Activated B cell treated with CpG ODN at 0.5 μM for 24 hours (primary cell): ENCODE data around the gene C14orf93. TPM values are rescaled to one million over a fixed set of nuclear protein-coding genes. Genes with fewer than 3 reads are reported as not detected.

Experiments
- ATAC-seq: fragments of 200-7000 bp; cut with Tn5 transposase; one replicate; pipeline ENCODE4 v1.10.0; 2021; ENCODE audit warnings: low read depth, mild to moderate bottlenecking, moderate library complexity
- CTCF ChIA-PET: fragments of 350-600 bp; sonication (Branson Sonifier 250); formaldehyde crosslinking; loops from one replicate; lab custom pipeline; 2021; ENCODE audit warnings: antibody characterized with exemption; lab: Charles Lee
- POLR2A ChIA-PET: fragments of 350-600 bp; sonication (Branson Sonifier 250); formaldehyde crosslinking; loops from one replicate; lab custom pipeline; 2021; ENCODE audit warnings: antibody characterized with exemption; lab: Charles Lee
- DNase-seq: peaks from one replicate; pipeline ENCODE4 v3.0.0; 2022
- H3K27ac Mint-ChIP-seq: one replicate; pipeline ENCODE4 v1.8.0; 2020; ENCODE audit warnings: mixed read lengths
- H3K27me3 Mint-ChIP-seq: one replicate; pipeline ENCODE4 v1.8.0; 2021; ENCODE audit warnings: mixed read lengths
- H3K36me3 Mint-ChIP-seq: one replicate; pipeline ENCODE4 v1.8.0; 2021; ENCODE audit warnings: low read depth, mixed read lengths
- H3K4me1 Mint-ChIP-seq: one replicate; pipeline ENCODE4 v1.8.0; 2021; ENCODE audit warnings: mixed read lengths
- H3K4me3 Mint-ChIP-seq: one replicate; pipeline ENCODE4 v1.8.0; 2020; ENCODE audit warnings: mild to moderate bottlenecking, mixed read lengths
- H3K9me3 Mint-ChIP-seq: one replicate; pipeline ENCODE4 v1.8.0; 2020; ENCODE audit warnings: mixed read lengths
- CTCF ChIP-seq: fragments of 200-600 bp; IDR thresholded peaks from one replicate; pipeline ENCODE4 v1.8.0; 2022; ENCODE audit warnings: antibody characterized with exemption, mild to moderate bottlenecking
- intact Hi-C: fragments of 100-400 bp; cut with micrococcal nuclease; formaldehyde crosslinking; loops from one replicate; pipeline ENCODE4 v1.15.1; 2024
- total RNA-seq: library from RNA; stranded (reverse); gene quantifications from 2 replicates; pipeline ENCODE4 v1.2.3, GENCODE V29; 2022

C14orf93 gene
- total RNA-seq, 1 donor from 2014 or later, result 13.5 TPM

GRCh38 chr14:23045419-23046357, 35.7 kb upstream of the C14orf93 start:
- DNase-seq, result no peak
- Mint-ChIP-seq H3K4me3 (no peak overlapping the region), H3K4me1 (no peaks in the 10 kb centered on the region), H3K27me3 (peaks cover 4% of the 10 kb centered on the region), H3K27ac (no peak overlapping the region), H3K36me3 (no peaks in the 10 kb centered on the region), H3K9me3 (no peaks in the 10 kb centered on the region)
- intact Hi-C loops, result no loop called here
- no peak for ATAC-seq
- POLR2A ChIA-PET, result no interaction called here
- CTCF ChIA-PET, result interaction anchor here (1.5 kb wide), 1 partner anchor 59 kb away, joined by 4 read pairs; no protein-coding TSS in a partner anchor
- no peak for TF ChIP-seq CTCF

- no peak overlapping the region for H3K27ac Mint-ChIP-seq
- H3K4me3 Mint-ChIP-seq, result no peak overlapping the region
- ChIA-PET POLR2A (no interaction called here), CTCF (no interaction called here)
- no peak for DNase-seq
- intact Hi-C loops, result no loop called here
- no peaks in the 10 kb centered on the region for H3K9me3 Mint-ChIP-seq
- peaks cover 4% of the 10 kb centered on the region for H3K27me3 Mint-ChIP-seq
- no peaks in the 10 kb centered on the region for H3K4me1 Mint-ChIP-seq
- no peak for TF ChIP-seq CTCF
- ATAC-seq, result no peak
- no peaks in the 10 kb centered on the region for H3K36me3 Mint-ChIP-seq
Observed at GRCh38 chr14:23044840-23045239, 34.9 kb upstream of the C14orf93 start.

- no peak overlapping the region for H3K4me3 Mint-ChIP-seq
Observed at GRCh38 chr14:23043754-23044153, 33.8 kb upstream of the C14orf93 start.

DNA sequence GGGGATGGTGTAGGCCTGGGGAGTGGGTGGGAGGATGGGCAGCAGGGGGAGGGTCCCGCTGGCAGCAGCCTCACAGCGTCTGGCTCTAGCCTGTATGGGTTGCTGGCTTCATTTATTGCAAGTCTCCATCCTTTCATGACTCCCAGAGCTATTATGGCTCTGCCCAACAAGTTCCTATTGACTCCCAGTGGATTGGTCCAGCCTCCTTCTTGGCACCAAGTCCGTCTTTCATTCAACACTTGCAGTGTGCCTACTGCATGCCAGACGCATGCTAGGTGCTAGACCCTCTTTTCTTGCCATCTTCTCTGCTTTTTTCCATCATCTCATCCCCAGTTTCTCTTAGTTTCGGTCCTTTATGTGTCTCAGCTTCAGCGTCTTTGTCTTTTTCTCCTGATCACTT, 33.2 kb upstream of the C14orf93 start:
- Mint-ChIP-seq H3K4me1 (no peaks in the 10 kb centered on the region), H3K36me3 (no peaks in the 10 kb centered on the region), H3K9me3 (no peaks in the 10 kb centered on the region), H3K27ac (no peak overlapping the region), H3K4me3 (no peak overlapping the region), H3K27me3 (peaks cover 4% of the 10 kb centered on the region)
- ChIA-PET CTCF (interaction anchor here (1.1 to 1.8 kb wide), 2 partner anchors 15 to 57 kb away, joined by 3 to 5 read pairs; no protein-coding TSS in a partner anchor), POLR2A (no interaction called here)
- ATAC-seq, result no peak
- intact Hi-C loops, result no loop called here
- no peak for DNase-seq
- no peak for TF ChIP-seq CTCF

More at GRCh38 chr14:23043754-23044153, 33.8 kb upstream of the C14orf93 start:
- Mint-ChIP-seq H3K36me3 (no peaks in the 10 kb centered on the region), H3K27ac (no peak overlapping the region), H3K9me3 (no peaks in the 10 kb centered on the region), H3K4me1 (no peaks in the 10 kb centered on the region), H3K27me3 (peaks cover 4% of the 10 kb centered on the region)
- DNase-seq, result no peak
- ATAC-seq, result no peak
- ChIA-PET POLR2A (no interaction called here), CTCF (no interaction called here)
- intact Hi-C loops, result no loop called here
- TF ChIP-seq CTCF, result no peak

DNA sequence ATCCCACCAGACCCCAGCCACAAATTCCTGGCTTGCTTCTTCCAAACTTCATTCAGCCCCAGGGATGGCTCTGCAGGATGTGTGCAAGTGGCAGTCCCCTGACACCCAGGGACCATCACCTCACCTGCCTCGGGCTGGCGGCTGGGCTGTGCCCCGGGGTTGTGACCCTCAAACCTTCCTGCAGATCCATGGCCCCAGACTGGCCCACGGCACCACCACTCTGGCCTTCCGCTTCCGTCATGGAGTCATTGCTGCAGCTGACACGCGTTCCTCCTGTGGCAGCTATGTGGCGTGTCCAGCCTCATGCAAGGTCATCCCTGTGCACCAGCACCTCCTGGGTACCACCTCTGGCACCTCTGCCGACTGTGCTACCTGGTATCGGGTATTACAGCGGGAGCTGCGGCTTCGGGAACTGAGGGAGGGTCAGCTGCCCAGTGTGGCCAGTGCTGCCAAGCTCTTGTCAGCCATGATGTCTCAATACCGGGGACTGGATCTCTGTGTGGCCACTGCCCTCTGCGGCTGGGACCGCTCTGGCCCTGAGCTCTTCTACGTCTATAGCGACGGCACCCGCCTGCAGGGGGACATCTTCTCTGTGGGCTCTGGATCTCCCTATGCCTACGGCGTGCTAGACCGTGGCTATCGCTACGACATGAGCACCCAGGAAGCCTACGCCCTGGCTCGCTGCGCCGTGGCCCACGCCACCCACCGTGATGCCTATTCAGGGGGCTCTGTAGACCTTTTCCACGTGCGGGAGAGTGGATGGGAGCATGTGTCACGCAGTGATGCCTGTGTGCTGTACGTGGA, 32.4 kb upstream of the C14orf93 start, which contains the start of gene PSMB11:
TSS of gene PSMB11 (plus strand) at position 51 of the 804 bp plus-strand sequence. CDS start at position 65, 14 bp downstream.
- H3K27me3 Mint-ChIP-seq, result peaks cover 2% of the 10 kb centered on the region
- no peak within 1 kb of the TSS for H3K4me3 Mint-ChIP-seq
- H3K4me1 Mint-ChIP-seq, result no peaks in the 10 kb centered on the region
- ChIA-PET POLR2A (no interaction called here), CTCF (interaction anchor here (1.1 to 1.8 kb wide), 2 partner anchors 16 to 56 kb away, joined by 3 to 5 read pairs; no protein-coding TSS in a partner anchor)
- no peak for DNase-seq
- H3K36me3 Mint-ChIP-seq, result no peaks in the 10 kb centered on the region
- no peak for ATAC-seq
- H3K9me3 Mint-ChIP-seq, result no peaks in the 10 kb centered on the region
- intact Hi-C loops, result no loop called here
- H3K27ac Mint-ChIP-seq, result no peak within 1 kb of the TSS
- TF ChIP-seq CTCF, result no peak
